K562 (cell line): ENCODE data around the gene EP300.

Source experiments
- ARID3A ChIP-seq: IDR thresholded peaks from 2 replicates; pipeline ENCODE4 v1.6.1; 2012; ENCODE audit warnings: low read depth, low read length, improper control_type of control experiment, borderline replicate concordance
- JUND ChIP-seq, 2 experiments: IDR thresholded peaks; 2 replicates in 1 of 2; 3 replicates in 1 of 2; pipeline ENCODE4 v1.6.1; 2011; ENCODE audit warnings: borderline replicate concordance in 2 of 2, low read depth in 2 of 2, low read length in 2 of 2, improper control_type of control experiment in 1 of 2, missing biosample characterization in 1 of 2, missing genetic modification characterization in 1 of 2, missing genetic modification reagents in 1 of 2
- ZNF76 ChIP-seq: fragments of 250-450 bp; sonication (Bioruptor Pico); IDR thresholded peaks from 2 replicates; pipeline ENCODE4 v1.4.0; 2020; ENCODE audit warnings: mild to moderate bottlenecking, moderate library complexity, borderline replicate concordance

GRCh38 chr22:41193829-41194228, 101.4 kb downstream of the EP300 start:
- TF ChIP-seq ZNF76 (CRISPR knock-in tag) (no peak), ARID3A (no peak), JUND (IDR thresholded peaks at IDR 0.05; ENCODE audit: borderline replicate concordance, low read depth, low read length) (no peak), JUND (tag; IDR thresholded peaks at IDR 0.05; ENCODE audit: borderline replicate concordance, low read depth, low read length) (no peak)
